NCI-H748 (cell line): ENCODE measurements around the gene RHOT2.
A peak's percentile ranks its signal among the peaks of the same experiment; 100 is the strongest.

ENCODE experiments used
- DNase-seq: peaks from one replicate; lab custom pipeline; 2025; ENCODE audit not compliant: unreplicated experiment; lab: John Stamatoyannopoulos, UW

The RHOT2 gene

GRCh38 chr16:632486-633335 lies 35.2 kb upstream of the RHOT2 start:
- DNase-seq = no peak

GRCh38 chr16:633336-634050 lies 34.4 kb upstream of the RHOT2 start:
- DNase-seq = no peak

DNA sequence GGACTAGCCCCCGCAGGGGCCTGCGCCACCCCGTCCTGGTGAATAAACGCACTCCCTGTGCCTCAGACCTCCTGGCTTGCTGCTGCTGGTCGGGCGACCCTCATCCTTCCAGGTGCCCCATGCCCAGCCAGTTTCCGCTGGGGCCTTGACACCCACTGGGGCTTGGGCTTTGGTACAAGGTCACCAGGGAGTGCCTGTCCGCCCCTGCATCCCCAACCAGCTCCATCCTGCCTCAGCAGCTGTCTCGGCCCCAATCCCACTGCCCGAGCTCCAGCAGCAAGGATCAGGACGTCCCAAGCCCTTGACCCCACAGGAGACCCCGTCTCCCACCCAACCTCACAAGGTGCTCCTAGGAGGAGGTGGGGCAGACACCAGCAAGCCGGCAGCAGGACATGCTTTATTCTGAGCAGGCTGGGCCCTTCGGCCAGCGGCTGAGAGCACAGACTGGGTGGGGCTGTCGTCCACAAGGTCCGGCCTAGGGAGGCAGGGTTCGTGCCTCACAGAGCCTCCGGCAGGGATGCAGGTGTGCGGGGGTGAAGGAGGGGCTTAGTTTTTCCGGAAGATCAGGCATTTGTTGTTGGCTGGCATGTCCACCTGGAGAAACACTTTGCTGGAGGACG lies 33.8 kb upstream of the RHOT2 start:
- DNase-seq = no peak

DNA sequence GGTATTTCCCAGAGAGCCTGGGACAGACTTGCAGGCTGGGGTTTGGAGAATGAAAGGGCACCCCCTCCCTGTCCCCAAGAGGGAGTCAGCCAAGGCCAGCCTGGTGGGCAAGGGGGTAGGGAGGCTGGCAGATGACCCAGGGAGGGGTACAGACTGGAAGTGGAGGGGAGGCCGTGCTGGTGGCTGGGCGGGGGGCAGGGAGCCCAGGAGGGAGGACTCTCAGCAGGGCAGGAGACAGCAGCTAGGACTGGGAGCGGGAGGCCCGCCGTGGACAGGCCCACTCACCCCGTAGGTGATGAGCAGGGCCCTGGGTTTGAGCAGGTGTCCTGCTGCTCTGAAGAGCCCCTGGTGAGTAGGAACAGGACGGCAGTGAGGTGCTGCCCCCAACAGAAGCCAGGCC lies 32.9 kb upstream of the RHOT2 start:
- DNase-seq = no peak

DNA sequence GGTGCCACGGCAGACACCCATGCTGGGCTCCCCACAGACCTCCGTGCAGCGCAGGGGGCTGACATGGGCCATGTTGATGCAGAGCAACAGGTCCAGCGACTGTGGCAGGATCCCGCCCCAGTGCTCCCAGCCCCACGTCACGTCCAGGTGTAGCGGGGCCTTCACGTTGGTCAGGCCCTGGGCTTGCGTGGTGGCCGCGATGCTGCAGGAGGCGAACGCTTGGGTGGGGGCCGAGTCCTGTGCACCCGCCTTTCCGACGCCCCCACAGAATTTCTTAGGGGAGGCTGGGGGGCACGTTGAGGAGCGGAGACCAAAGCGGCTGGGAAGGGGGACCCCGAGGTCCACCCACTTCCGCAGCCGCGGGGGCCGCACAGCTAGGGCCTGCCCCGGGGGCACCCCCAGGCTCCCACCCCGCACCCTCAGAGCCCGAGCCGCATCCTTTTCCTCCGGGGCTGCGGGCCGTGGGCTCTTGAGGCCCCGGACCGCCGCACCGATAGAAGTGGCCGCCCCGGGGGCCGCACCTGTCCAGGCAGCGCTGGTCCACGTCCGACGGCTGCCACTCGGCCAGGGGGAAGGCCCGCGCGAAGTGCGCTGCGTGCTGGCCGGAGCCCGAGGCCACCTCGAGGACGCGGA lies 32.2 kb upstream of the RHOT2 start:
- peak; percentile 16 for DNase-seq

GRCh38 chr16:636206-637080 lies 31.5 kb upstream of the RHOT2 start, which contains the start of gene METTL26:
METTL26 (minus strand) TSS chr16:636305; CDS start chr16:636290, 15 bp downstream.
- peak; percentile 92 for DNase-seq

DNA sequence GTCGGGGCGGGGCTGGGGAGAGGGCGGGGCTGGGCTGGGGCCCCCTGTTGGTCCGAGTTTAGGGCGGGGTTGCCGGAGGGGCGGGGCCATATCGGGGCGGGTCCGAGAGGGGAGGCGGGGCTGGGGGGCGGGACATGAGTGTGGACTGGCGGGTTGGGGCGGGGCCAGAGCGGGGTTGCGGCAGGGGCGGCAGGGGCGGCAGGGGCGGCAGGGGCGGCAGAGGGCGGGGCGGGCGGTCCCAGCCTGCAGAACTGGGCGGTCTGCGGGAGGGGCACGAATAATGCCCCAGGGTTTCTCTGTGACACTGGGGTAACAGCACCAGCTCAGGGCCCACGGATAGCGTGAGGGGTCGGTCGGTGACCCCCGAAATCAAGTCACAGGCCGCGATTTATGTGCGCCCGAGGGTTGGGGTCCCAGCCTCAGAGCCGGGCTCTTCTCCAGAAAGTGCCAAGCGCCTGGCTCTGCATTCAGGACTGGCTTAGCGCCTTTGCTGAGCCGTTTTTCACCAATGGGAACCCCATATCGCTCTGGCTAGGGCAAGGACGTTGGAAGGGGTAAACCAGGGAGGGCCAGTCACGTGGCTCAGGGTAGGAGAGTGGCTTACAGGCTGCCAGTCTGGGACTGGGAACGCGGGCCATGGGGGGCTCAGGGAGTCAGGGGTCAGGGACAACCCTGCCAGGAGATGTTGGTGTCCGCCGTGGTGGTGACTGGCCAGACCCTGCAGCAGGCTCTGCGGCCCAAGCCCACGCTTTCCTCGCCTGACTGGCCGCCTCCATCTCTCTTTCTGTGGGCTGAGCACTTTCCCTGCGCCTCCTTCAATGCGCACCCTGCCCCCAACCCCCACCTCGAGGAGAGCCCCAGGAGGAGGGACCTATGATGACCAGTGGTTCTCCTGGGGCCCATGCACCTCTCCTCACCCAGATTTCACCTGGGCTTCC lies 30.6 kb upstream of the RHOT2 start:
- DNase-seq = peak; percentile 51

GRCh38 chr16:638034-638543 lies 29.8 kb upstream of the RHOT2 start:
- no peak for DNase-seq

GRCh38 chr16:638836-639235 lies 29.1 kb upstream of the RHOT2 start:
- DNase-seq = no peak

GRCh38 chr16:640614-641013 lies 27.3 kb upstream of the RHOT2 start:
- no peak for DNase-seq

DNA sequence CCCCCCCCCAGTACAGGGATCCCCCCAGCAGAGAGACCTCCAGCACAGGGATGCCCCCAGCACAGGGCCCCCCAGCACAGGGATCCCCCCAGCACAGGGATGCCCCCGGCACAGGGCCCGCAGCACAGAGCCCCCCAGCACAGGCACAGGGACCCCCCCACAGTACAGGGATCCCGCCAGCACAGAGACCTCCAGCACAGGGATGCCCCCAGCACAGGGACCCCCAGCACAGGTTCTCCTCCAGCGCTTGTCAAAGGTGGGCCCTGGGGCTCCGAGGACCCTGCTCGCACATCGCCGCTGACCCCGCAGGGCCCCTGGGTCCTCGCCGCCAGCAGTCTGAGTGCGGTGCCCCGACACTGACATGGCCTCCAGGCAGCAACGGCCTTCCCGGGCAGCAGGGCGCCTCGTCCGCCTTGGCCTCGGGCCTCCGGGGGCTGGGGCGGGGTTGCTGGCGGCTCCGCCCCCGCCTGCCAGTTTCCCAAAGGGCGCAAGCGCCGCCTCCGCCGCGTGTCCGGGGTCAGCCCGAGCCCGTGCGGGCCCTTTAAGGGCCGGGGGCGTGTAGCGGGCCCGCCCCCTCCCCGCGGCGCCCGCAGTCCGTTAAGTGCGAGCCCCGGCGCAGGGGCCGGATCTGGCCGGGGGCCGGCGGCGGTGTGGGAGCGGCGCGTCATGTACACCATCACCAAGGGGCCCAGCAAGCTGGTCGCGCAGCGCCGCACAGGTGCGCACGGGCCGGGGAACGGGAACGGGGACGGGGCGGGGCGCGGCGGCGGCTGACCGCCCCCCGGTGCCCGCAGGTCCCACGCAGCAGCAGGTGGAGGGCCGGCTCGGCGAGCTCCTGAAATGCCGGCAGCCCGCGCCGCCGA lies 26.4 kb upstream of the RHOT2 start, which contains the start of gene MCRIP2:
Gene MCRIP2 (plus strand): TSS at position 503 of the 863 bp plus-strand sequence. CDS start 164 bp downstream, at position 667.
- peak; percentile 79 for DNase-seq

GRCh38 chr16:642189-643049 lies 25.5 kb upstream of the RHOT2 start:
- DNase-seq = peak; percentile 40

- no peak for DNase-seq
Observed at GRCh38 chr16:643050-643368, 24.9 kb upstream of the RHOT2 start.

GRCh38 chr16:644556-644955 lies 23.4 kb upstream of the RHOT2 start:
- no peak for DNase-seq

DNA sequence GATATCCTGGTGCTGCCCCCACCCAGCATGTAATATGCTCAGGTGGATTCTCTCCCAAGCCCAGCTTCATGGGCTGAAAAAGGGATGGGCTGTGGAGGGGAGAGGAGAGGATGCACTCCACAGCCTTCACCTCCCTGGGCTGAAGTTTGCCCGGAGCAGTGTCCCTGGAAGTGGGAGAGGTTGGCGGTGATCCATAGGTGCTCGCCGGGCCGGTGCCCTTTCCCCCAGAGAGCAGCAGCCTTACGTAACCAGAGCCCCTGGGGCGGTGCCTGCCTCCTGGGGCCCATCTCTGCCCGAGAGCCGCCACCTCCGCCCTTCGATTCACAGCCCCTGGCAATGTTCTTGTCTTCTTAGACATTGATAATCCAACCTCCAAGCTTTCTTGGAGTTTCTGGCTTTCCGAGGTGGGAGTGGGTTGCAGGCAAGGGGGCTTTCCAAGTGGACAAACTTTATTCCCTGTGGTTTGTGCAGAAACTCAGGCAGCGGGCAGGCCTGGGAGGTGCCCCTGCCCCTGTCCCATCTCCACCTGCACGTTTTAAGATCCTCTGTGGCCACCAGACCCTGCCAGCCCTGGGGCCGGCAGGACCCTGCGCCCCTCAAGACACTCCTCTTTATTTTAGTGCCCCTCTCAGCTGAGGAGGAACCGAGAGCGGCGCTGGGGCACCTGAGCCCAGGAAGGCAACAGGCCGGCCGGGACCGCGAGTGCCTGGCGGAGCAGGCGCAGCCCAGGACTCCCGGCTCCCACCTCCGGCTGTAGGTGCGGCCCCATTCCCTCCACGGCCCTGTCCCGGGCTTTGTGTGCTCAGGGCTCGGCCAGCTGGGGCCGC lies 21.9 kb upstream of the RHOT2 start:
- no peak for DNase-seq

- DNase-seq = no peak
Observed at GRCh38 chr16:646679-647172, 21.2 kb upstream of the RHOT2 start.
